IPS DF 6.9 (cell line): ENCODE data around the gene CENPX.

Source experiments
- DNase-seq: peaks from one replicate; pipeline ENCODE4 v3.0.0-alpha.2; 2013; ENCODE audit warnings: low read depth, low spot score
- H3K27ac ChIP-seq: one replicate; pipeline ENCODE4 v1.5.1; 2013; ENCODE audit warnings: low read length, control low read depth
- H3K27me3 ChIP-seq: 2 replicates; pipeline ENCODE4 v1.6.1; 2013; ENCODE audit warnings: mild to moderate bottlenecking, low read length; ENCODE audit not compliant: control insufficient read depth, insufficient read depth
- H3K36me3 ChIP-seq: 2 replicates; pipeline ENCODE4 v1.6.1; 2013; ENCODE audit warnings: low read length; ENCODE audit not compliant: control insufficient read depth, insufficient read depth
- H3K4me1 ChIP-seq: 2 replicates; pipeline ENCODE4 v1.6.1; 2013; ENCODE audit warnings: low read length; ENCODE audit not compliant: control insufficient read depth, insufficient read depth
- H3K4me3 ChIP-seq: 2 replicates; pipeline ENCODE4 v1.5.1; 2013; ENCODE audit warnings: mild to moderate bottlenecking, low read length
- H3K9me3 ChIP-seq: 2 replicates; pipeline ENCODE4 v1.6.1; 2013; ENCODE audit warnings: low read length, inconsistent platforms; ENCODE audit not compliant: control insufficient read depth, insufficient read depth
- WGBS: extraction: QIAGEN DNeasy Blood & Tissue Kit; methylation state at CpG from one replicate; pipeline ENCODE4 v1.1.7; 2013; ENCODE audit warnings: mixed read lengths, missing lambda C conversion rate; ENCODE audit not compliant: insufficient read length, insufficient coverage; 5-methylcytosine and 5-hydroxymethylcytosine counted together

CENPX gene

GRCh38 chr17:82022310-82022980, at the start of gene CENPX:
TSS of gene CENPX (minus strand) at chr17:82022878. CDS start at chr17:82022861, 17 bp downstream.
- Histone ChIP-seq H3K27ac (no peak within 1 kb of the TSS), H3K4me1 (peaks cover 1% of the 10 kb centered on the region), H3K9me3 (no peaks in the 10 kb centered on the region), H3K36me3 (0 out of 2 replicates have a peak, but pooled peaks cover 2% of the 10 kb centered on the region), H3K27me3 (no peaks in the 10 kb centered on the region), H3K4me3 (peak within 1 kb of the TSS; percentile 64)
- WGBS: no CpG with 5 or more reads among the region's 64 CpGs
- no peak for DNase-seq

GRCh38 chr17:82070611-82071010, 47.9 kb upstream of the CENPX start:
- H3K4me3 ChIP-seq: no peak overlapping the region
- no peaks in the 10 kb centered on the region for H3K9me3 ChIP-seq
- no peak for DNase-seq
- no peaks in the 10 kb centered on the region for H3K27me3 ChIP-seq
- H3K27ac ChIP-seq: no peak overlapping the region
- H3K4me1 ChIP-seq: no peaks in the 10 kb centered on the region
- no peaks in the 10 kb centered on the region for H3K36me3 ChIP-seq

- no peak within 1 kb of the TSS for H3K27ac ChIP-seq
- WGBS: no CpG with 5 or more reads among the region's 88 CpGs
- DNase-seq: no peak
- peaks cover 17% of the 10 kb centered on the region for H3K36me3 ChIP-seq
- peak within 1 kb of the TSS; percentile 79 for H3K4me3 ChIP-seq
- no peaks in the 10 kb centered on the region for H3K27me3 ChIP-seq
- H3K4me1 ChIP-seq: peaks cover 3% of the 10 kb centered on the region; the same call in 1 of the 2 replicates
- H3K9me3 ChIP-seq: no peaks in the 10 kb centered on the region
Observed at GRCh38 chr17:82065638-82066303, 43.1 kb upstream of the CENPX start, which contains the start of gene DUS1L. TSS of gene DUS1L (minus strand) at chr17:82065804. CDS start at chr17:82065059, 745 bp downstream.

- WGBS: no CpG with 5 or more reads among the region's 47 CpGs
- Histone ChIP-seq H3K27ac (no peak overlapping the region), H3K4me1 (peaks cover 3% of the 10 kb centered on the region; the same call in 1 of the 2 replicates), H3K9me3 (no peaks in the 10 kb centered on the region), H3K36me3 (peaks cover 22% of the 10 kb centered on the region), H3K4me3 (peak overlapping the region; percentile 79), H3K27me3 (no peaks in the 10 kb centered on the region)
- DNase-seq: no peak
Observed at GRCh38 chr17:82065193-82065637, 42.5 kb upstream of the CENPX start.

GRCh38 chr17:82064433-82065192, 41.9 kb upstream of the CENPX start:
- Histone ChIP-seq H3K9me3 (no peaks in the 10 kb centered on the region), H3K4me1 (peaks cover 3% of the 10 kb centered on the region; the same call in 1 of the 2 replicates), H3K36me3 (peaks cover 24% of the 10 kb centered on the region), H3K27me3 (no peaks in the 10 kb centered on the region), H3K27ac (no peak overlapping the region), H3K4me3 (peak overlapping the region; percentile 79; the same call in 1 of the 2 replicates)
- no CpG with 5 or more reads among the region's 36 CpGs for WGBS
- no peak for DNase-seq

GRCh38 chr17:82063424-82064415, 41.0 kb upstream of the CENPX start:
- Histone ChIP-seq H3K4me3 (no peak overlapping the region), H3K27me3 (no peaks in the 10 kb centered on the region), H3K4me1 (peaks cover 3% of the 10 kb centered on the region; the same call in 1 of the 2 replicates), H3K36me3 (peaks cover 28% of the 10 kb centered on the region), H3K27ac (no peak overlapping the region), H3K9me3 (no peaks in the 10 kb centered on the region)
- DNase-seq: no peak
- WGBS: no CpG with 5 or more reads among the region's 20 CpGs

GRCh38 chr17:82062984-82063368, 40.3 kb upstream of the CENPX start:
- H3K27ac ChIP-seq: no peak overlapping the region
- no peak for DNase-seq
- peaks cover 29% of the 10 kb centered on the region for H3K36me3 ChIP-seq
- no peaks in the 10 kb centered on the region for H3K9me3 ChIP-seq
- no peak overlapping the region for H3K4me3 ChIP-seq
- peaks cover 3% of the 10 kb centered on the region; the same call in 1 of the 2 replicates for H3K4me1 ChIP-seq
- H3K27me3 ChIP-seq: no peaks in the 10 kb centered on the region
- no CpG with 5 or more reads among the region's 9 CpGs for WGBS

GRCh38 chr17:82062076-82062983, 39.7 kb upstream of the CENPX start:
- H3K9me3 ChIP-seq: no peaks in the 10 kb centered on the region
- H3K27me3 ChIP-seq: no peaks in the 10 kb centered on the region
- WGBS: no CpG with 5 or more reads among the region's 24 CpGs
- no peak overlapping the region for H3K4me3 ChIP-seq
- no peak for DNase-seq
- H3K27ac ChIP-seq: no peak overlapping the region
- peaks cover 31% of the 10 kb centered on the region for H3K36me3 ChIP-seq
- H3K4me1 ChIP-seq: peaks cover 3% of the 10 kb centered on the region; the same call in 1 of the 2 replicates
